ENCODE results near the gene MATR3. TPM values are rescaled to one million over a fixed set of nuclear protein-coding genes. Genes with fewer than 3 reads are reported as not detected.
"Not testable (repeated sequence)": the region's sequence is repeated elsewhere in the genome, so short reads cannot be mapped to it uniquely, and the experiment has no call there.

The MATR3 gene
- total RNA-seq, 4 donors from 2014 or later: 115 to 188 (median 156) TPM

GRCh38 chr5:139308797-139309196 lies 15.3 kb downstream of the MATR3 start:
- Histone ChIP-seq H3K36me3 (no peaks in the 10 kb centered on the region), H3K4me3 (no peak overlapping the region), H3K27me3 (no peaks in the 10 kb centered on the region), H3K4me1 (peaks cover 91 to 97% of the 10 kb centered on the region in 2 donors), H3K9me3 (no peaks in the 10 kb centered on the region), H3K27ac (peak overlapping the region in 2 of 4 donors; percentile 2 to 50)
- DNase-seq (no peak), ATAC-seq (no peak)
- no peak for TF ChIP-seq POLR2A (IDR thresholded peaks at IDR 0.05)
- TF ChIP-seq CTCF (IDR thresholded peaks at IDR 0.05 in 4 of 5, conservative IDR thresholded peaks at IDR 0.05 in 1 of 5): no peak
- intact Hi-C loops (cut with DNase I; ENCODE audit: low total_unique reads): no loop called here
- in situ Hi-C loops (cut with MboI; ENCODE audit: low sequenced_read_pairs in 4 of 4): no loop called here

DNA sequence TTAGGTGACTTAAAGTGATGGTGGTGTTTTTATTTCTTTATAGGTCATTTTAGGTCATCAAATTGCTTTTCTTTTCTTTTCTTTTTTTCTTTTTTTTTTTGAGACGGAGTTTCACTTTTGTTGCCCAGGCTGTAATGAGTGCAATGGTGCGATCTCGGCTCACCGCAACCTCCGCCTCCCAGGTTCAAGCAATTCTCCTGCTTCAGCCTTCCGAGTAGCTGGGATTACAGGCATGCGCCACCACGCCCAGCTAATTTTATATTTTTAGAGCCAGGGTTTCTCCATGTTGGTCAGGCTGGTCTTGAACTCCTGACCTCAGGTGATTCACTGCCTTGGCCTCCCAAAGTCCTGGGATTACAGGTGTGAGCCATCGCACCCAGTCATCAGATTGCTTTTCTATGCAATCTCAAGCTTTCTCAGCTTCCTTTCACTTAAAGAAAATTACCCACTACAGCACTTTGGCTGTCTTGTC lies 17.2 kb downstream of the MATR3 start:
- ATAC-seq: peak in 1 of 2 donors; percentile 59
- H3K4me3 ChIP-seq; intact Hi-C loops (cut with DNase I; ENCODE audit: low total_unique reads); in situ Hi-C loops (cut with MboI; ENCODE audit: low sequenced_read_pairs in 4 of 4); H3K9me3 ChIP-seq; H3K27me3 ChIP-seq; H3K36me3 ChIP-seq: not testable (repeated sequence)
- peak in 1 of 2 donors; percentile 43 for DNase-seq
- peaks cover 82 to 94% of the 10 kb centered on the region in 2 donors for H3K4me1 ChIP-seq
- H3K27ac ChIP-seq: peak overlapping the region; percentile 48 to 54 (median 50)

DNA sequence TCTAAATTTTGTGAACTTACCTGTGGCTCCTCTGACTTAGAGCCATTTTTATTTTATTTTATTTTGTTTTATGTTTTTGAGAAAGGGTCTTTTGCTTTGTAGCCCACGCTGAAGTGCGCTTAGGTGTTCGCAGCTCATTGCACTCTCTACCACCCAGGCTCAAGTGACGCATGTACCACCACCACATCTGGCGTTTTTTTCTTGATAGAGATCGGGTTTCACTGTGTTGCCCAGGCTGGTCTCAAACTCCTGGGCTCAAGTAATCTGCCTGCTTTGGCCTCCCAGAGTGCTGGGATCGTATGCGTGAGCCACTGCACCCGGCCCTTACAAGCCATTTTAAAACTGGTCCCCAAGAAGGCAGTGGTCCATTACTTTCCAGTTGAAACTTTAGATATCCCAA lies 18.5 kb downstream of the MATR3 start:
- Histone ChIP-seq H3K4me1 (peaks cover 74 to 81% of the 10 kb centered on the region in 2 donors), H3K9me3 (no peaks in the 10 kb centered on the region), H3K36me3 (peaks cover 0 to 14% of the 10 kb centered on the region in 2 donors), H3K27me3 (no peaks in the 10 kb centered on the region), H3K4me3 (no peak overlapping the region), H3K27ac (peak overlapping the region in 3 of 4 donors; percentile 39 to 51 (median 50))
- ATAC-seq (no peak), DNase-seq (no peak)
- in situ Hi-C loops (cut with MboI; ENCODE audit: low sequenced_read_pairs in 4 of 4): no loop called here
- intact Hi-C loops (cut with DNase I; ENCODE audit: low total_unique reads): no loop called here
- TF ChIP-seq CTCF (IDR thresholded peaks at IDR 0.05 in 4 of 5, conservative IDR thresholded peaks at IDR 0.05 in 1 of 5) (no peak), POLR2A (IDR thresholded peaks at IDR 0.05) (no peak)

DNA sequence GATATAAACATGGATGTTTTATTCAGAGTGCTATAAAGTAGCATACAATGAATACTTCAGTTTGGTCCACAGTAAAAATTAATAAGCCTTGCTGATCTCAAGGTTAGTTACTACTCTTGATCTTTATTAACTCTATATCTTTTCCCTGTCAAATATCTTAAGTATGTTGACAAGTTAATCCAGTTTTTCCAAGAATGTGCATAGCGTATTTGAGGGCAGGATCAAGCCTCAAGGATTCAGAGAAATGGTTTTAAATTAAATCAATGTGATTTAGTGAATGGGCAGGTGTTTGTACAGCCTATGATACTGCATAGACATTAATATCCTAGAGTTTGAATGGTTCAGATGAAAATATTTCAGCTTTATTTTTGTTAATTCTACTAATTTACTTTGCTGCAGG lies 20.7 kb downstream of the MATR3 start:
- Histone ChIP-seq H3K27ac (peak overlapping the region in 1 of 4 donors; percentile 6), H3K36me3 (peaks cover 0 to 36% of the 10 kb centered on the region in 2 donors), H3K4me1 (peaks cover 56 to 61% of the 10 kb centered on the region in 2 donors), H3K27me3 (no peaks in the 10 kb centered on the region), H3K9me3 (no peaks in the 10 kb centered on the region), H3K4me3 (no peak overlapping the region)
- in situ Hi-C loops (cut with MboI; ENCODE audit: low sequenced_read_pairs in 4 of 4) (no loop called here), intact Hi-C loops (cut with DNase I; ENCODE audit: low total_unique reads) (no loop called here)
- TF ChIP-seq CTCF (IDR thresholded peaks at IDR 0.05 in 4 of 5, conservative IDR thresholded peaks at IDR 0.05 in 1 of 5): no peak
- no peak for TF ChIP-seq POLR2A (IDR thresholded peaks at IDR 0.05)
- ATAC-seq (no peak), DNase-seq (no peak)

GRCh38 chr5:139315056-139315615 lies 21.6 kb downstream of the MATR3 start:
- TF ChIP-seq CTCF (IDR thresholded peaks at IDR 0.05 in 4 of 5, conservative IDR thresholded peaks at IDR 0.05 in 1 of 5) (no peak), POLR2A (IDR thresholded peaks at IDR 0.05) (no peak)
- intact Hi-C loops (cut with DNase I; ENCODE audit: low total_unique reads): no loop called here
- no peaks in the 10 kb centered on the region for H3K9me3 ChIP-seq
- no peak overlapping the region for H3K27ac ChIP-seq
- ATAC-seq (no peak), DNase-seq (no peak)
- peaks cover 49 to 52% of the 10 kb centered on the region in 2 donors for H3K4me1 ChIP-seq
- H3K27me3 ChIP-seq: no peaks in the 10 kb centered on the region
- H3K4me3 ChIP-seq: no peak overlapping the region
- in situ Hi-C loops (cut with MboI; ENCODE audit: low sequenced_read_pairs in 4 of 4): no loop called here
- H3K36me3 ChIP-seq: peaks cover 0 to 45% of the 10 kb centered on the region in 2 donors
